ENCODE measurements around the gene DIS3L2.
"Not testable (repeated sequence)": the region's sequence is repeated elsewhere in the genome, so short reads cannot be mapped to it uniquely, and the experiment has no call there.

DIS3L2 gene

DNA sequence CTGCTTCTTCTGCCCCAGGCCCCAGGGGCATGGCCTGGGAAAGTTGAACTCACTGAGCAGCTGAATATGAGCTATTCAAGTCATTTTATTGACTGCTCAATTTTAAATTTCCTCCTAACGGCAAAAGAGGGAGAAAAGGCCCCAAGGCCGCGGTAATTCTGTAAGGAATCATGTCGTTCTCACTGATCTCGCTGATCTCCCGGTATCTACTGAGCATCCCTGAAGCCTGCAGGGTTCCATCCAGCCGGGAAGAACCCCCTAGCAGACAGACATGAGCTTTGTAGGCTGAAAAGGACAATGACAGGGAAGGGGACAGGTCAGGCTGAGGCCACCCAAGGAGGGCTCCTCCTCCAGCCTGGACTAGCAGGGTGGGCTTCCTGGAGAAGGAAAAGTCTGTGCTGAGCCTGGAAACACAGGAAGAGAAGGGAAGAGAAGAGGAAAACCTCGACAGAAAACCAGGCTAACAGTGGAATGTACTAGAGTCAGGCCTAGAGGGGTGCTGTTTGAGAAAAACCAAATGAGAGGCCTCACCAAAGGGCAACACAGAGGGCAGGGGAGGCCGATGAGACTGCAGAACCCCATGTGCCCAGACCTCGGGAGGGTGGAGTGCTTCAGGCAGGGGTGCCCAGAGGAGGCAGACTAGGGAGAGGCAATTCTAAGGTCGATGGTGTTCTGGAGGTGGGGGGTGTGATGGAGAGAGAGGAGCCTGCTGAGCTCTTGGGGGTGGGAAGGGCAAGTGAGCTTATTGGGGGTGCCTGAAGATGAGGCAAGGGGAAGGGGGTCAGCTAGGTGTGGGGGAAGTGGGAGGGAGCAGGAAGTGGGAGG lies 32.4 kb upstream of the DIS3L2 start:
- DNase-seq (ENCODE audit: low read depth in 2 of 3, low spot score in 2 of 3) = no peak

DNA sequence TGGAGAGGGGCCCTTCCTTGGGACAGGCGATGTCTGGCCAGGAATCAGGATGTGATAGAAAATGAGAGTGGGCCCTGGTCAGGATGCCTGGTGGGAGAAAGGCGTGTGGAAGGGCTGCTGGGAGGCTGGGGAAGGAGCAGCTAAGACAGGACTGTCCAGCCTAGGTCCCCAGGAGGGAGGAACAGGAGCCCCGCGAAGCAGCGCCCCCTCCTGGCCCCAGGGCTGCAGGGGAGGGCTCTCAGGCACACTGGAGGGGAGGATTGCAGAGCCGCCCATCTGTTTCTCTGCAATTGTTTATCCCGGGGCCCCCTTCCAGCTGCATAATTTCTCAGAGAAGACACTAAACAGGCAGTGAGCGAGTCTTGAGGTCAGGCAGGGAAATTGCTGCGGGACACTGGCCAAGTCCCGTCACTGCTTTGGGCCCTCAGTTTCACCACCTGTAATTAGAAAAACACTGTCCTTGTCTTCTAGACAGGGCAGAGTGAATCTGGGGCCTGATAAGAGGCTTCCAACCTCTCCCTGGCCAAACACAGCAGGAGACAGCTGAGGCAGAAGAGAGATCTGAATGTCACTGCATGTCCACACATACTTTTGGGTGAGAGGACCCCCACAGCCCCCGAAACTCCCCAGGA lies 31.4 kb upstream of the DIS3L2 start:
- DNase-seq (ENCODE audit: low read depth in 2 of 3, low spot score in 2 of 3) = no peak

DNA sequence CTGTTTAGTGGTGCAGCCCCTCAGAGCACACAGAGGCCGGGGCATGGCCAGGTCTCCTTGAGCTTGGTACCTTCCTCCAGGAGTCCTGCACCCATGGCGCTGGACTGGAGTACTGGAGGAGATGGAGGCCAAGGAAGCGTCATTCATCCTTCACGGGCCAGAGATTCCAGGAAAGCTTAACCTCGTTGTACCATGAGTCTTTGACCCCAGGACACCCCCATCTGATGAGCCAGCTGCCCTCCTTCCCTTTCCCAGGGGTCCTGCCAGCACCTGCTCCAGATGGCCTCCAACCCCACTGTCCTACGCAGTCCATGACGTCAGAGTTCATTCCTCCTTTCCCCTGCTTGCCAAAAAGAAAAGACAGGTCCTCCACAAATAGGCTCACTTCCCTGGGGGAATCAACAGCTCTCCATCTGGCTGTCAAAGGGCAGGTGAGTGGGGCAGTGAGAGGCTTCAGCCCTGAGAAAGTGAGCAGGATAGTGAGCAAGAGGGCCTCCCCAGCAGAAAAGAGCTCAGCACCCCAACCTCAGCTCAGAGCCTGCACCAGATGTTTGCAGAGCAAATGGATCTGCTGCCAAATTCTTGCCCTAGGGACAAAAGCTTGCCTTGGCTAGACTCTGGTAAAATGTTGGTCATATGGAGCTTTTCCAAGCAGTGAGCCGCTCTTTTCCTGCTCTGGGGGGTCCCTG lies 30.8 kb upstream of the DIS3L2 start:
- no peak for DNase-seq (ENCODE audit: low read depth in 2 of 3, low spot score in 2 of 3)

DNA sequence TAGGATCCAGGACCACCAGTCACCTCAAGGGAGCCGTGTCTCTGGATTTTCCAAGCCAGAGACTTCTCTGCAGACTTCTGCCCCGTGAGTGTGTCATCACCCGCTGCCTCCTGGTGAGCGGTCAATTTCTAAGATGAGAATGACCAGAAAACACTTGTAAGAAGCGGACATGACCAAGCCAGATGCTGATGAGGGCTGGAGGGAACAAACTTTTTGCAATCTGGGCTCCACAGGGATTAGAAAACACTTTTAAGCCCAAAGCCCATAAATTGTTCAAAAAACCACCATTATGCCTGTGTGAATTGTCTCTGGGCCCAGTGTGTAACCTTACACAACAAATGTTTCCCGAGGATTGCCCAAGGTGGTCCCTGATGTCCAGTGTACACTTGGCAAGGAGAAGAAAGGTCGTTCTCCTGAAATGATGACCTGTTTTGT lies 30.0 kb upstream of the DIS3L2 start:
- DNase-seq (ENCODE audit: low read depth in 2 of 3, low spot score in 2 of 3) = no peak

DNA sequence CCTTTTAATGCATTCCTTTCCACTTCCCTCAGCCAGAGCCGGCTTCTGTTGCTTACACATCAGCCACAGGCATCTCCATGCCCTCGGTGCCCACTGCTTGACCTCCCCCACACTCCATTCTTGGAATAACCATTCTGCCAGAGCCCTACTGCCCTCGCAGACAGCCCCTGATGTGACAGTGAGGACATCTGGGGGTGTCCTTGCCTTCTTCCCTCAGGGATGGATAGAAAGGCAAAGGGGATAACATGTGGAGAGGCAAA lies 28.9 kb upstream of the DIS3L2 start:
- DNase-seq (ENCODE audit: low read depth in 2 of 3, low spot score in 2 of 3) = no peak

DNA sequence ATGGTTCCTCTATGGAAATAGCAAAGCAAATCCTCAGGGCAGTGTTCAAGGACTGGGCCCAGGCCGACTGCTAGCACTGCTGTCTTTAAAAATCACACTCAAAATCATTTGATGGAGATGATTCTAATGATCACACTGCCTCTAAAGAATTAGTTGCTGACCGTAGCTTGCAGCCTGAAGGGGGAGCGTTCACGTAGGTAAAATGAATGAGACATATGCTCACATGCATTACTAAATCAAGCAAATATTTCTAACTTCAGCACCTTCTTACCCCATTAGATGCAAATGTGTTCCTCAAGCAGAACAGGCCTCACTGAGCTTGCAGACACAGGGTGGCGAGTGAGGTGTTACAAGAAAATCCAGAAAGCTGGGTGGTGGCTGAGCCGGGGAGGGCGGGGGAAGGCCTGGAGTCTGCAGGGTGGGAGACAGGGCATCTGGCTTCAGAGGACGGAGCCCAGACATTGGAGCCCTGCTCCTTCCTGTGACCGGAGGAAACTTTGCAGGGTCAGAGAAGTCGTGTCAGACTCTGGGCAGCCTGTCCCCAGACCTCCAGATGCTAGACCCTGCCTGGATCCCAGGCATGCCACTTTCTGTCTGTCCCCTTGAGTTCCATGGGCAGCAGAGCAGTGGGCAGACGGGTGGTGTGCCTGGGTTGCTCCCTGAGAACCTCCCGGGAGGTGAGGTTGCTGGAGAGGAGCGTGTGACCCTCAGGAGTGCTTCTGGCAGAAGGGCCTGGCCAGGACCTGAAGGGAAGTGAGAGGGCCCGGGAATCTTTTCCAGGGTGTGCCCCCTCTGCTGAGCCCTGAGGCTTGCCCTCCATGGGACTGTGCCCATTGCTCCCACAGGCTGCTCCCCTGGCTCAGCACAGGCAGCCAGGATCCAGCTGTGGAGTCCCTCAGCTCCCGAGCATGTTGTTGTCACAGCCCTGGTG lies 28.3 kb upstream of the DIS3L2 start:
- no peak for DNase-seq (ENCODE audit: low read depth in 2 of 3, low spot score in 2 of 3)

DNA sequence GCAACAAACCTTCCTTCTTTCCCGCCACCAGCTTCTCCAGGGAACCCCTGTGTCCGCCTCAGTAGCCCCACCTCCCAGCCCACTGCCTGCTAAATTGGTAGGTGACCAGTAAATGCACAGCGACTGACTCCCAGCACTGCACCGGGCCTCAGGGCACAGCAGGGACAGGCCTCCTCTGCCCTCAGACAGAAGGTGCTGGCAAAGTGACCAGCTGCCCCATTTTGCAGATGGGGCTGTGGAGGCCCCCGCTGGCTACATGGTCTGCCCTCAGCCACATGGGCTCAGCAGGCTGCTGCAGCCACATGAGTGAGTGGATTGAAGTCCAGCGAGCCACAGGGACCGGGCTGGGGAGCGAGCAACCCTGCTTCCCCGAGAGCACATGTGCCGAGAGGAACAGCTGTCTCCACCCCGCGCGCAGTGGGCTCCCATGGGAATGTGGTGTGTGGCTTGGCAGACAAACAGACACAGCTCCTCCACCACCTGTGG lies 27.6 kb upstream of the DIS3L2 start:
- DNase-seq (ENCODE audit: low read depth in 2 of 3, low spot score in 2 of 3) = no peak

DNA sequence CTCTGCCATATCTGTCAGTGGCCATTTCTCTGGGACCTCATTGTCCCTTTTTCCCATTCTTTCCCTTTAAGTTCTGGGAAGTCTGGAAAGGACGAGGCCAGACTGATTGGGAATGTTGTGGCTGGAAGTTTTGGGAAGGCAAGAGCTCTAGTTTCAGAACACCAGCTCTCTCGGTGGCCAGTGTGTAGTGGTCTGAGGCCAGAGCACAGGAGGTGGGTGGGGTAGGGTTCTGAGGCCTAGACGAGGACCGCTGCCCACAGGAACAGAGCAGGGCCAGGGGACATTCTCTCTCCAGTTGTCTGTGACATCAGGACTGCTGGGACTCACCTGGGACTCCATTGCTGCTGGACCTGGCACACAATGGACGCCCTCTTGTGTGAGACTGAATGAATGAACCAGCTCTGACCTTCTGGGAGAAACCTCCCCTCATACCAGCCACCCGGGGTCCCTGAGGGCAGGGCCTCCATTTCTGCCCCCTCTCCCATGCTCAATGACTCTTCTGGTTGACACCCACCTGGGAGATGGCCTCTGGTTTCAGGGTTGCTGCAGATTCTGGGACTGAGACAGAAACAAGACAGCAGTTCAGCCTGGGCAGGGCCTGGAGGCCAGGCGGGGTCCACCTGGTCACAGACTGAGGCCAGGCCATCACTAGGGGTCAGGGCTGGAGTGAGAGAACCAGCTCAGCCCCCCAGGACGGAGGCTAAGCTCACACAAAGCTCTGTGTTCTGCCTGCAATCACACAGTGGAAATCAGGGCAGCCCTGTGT lies 26.9 kb upstream of the DIS3L2 start:
- DNase-seq (ENCODE audit: low read depth in 2 of 3, low spot score in 2 of 3) = no peak

DNA sequence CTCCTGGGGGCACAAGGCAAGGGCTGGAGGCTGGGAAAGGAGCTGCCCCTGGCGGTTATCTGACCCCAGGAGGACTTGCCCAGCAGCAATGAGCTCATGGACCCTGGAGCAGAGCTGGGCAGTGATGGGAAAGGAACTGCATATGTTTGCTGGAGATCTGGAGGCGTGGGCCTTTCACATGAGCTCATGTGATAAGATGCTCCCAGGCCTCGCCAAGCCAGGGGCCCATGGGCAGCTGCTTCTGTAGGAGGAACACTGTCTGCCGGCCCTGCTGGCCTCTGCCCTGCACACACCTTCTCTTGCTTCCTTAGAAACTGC lies 26.3 kb upstream of the DIS3L2 start:
- no peak for DNase-seq (ENCODE audit: low read depth in 2 of 3, low spot score in 2 of 3)

DNA sequence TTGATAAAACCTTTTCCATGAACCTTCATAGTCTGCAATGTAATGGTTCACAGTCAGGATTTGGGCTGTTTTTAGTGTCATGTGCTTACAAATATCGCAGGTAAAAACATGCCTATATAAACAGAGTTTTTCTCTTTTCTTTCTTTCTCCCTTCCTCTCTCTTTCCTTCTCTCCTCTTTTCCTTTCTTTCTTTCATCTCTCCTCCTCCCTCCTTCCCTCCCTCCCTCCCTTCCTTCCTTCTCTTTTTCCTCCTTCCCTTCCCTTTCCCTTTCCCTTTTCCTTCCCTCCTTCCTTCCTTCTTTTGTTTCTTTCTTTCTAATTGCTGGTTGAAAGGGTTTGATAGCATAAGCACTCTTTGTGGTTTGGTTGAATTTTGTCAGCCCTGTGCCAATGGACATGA lies 25.7 kb upstream of the DIS3L2 start:
- DNase-seq (ENCODE audit: low read depth in 2 of 3, low spot score in 2 of 3) = no peak

DNA sequence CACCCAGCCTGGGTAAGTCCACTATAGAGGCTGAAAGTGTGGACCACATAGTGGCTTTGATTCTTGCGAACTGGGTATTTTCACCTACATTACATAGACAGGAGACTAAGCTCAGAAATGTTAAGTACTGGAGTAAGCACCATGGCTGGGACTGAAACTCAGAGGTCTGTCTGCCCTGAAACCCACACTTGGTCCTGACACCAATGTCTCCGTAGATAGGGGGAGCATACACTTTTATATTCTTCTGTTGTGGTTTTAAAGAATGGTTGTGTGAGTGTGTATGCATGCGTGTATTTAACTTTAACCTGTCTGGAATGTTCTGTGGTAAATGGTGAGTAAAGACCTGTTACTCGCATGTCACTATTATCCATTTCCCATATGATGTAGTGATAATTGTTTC lies 25.0 kb upstream of the DIS3L2 start:
- no peak for DNase-seq (ENCODE audit: low read depth in 2 of 3, low spot score in 2 of 3)

DNA sequence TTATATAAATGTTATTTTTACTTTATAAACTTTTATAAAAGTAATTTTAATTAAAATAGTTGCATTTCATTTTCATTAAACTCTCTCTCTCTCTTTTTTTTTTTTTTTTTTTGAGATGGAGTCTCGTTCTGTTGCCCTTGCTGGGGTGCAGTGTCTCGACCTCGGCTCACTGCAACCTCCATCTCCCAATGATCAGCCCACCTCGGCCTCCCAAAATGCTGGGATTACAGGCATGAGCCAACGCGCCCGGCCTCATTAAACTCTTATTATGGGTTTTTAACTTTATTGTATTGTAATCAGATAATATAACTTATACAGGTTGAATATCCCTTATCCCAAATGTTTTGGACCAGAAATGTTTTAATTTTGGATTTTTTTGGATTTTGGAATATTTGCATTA lies 24.5 kb upstream of the DIS3L2 start:
- no peak for DNase-seq (ENCODE audit: low read depth in 2 of 3, low spot score in 2 of 3)

DNA sequence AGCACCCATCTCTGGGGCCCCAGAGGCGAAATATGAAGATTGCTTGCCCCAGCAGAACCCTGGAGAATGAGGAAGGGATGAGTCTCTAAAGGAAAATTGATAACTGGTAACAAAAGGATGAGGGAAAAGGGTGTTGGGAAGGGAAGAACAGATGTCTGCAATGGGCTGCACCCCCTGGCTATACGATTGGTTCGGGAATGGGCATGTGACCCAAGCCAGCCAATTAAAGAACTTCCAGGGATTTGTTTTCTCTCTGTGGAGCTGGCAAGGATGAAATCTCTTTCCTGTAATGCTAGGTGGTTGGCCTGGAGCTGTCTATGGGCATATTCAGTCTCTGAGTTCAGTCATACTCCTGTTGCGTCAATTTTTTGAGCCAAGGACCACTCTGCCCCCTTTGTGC lies 22.5 kb upstream of the DIS3L2 start:
- DNase-seq (ENCODE audit: low read depth in 2 of 3, low spot score in 2 of 3) = no peak

DNA sequence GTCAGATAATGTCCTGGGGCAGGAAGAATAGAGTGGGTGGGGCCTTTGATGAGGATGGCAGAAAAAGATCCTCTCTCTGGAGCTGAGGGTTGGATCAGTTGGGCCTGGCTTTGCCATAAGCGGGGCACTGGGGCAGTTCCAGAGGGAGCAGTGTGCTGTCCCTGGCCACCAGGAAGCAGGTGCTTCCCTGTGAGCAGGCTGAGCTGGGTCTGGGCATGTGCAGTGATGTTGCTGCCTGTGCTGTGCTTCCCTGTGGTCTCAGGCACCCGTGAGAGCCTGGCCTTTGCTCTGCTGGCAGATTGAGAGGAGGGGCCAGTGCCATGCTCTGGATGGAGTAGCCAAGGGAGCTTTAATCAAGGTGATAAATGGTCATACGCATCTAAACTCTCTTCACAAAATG lies 20.7 kb upstream of the DIS3L2 start:
- DNase-seq (ENCODE audit: low read depth in 2 of 3, low spot score in 2 of 3) = no peak

DNA sequence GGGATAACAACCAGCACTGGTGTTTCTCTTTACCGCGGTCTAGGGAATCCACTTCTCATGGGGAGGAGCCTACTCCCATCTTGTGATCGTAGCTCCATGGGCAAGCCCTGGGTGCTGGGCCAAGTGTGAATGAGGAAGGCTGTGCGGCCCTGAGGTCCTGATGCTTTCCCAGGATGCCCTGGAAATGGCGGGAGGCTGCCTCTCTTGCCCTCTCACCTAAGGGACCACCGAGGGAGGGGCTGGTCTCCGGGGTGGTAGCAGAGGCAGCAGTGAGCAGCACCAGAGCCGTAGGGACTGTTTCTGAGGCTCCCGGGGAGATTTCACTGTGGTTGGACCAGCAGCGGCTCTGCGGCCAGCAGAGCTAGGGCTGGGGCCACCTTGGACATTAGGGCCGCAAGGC lies 19.8 kb upstream of the DIS3L2 start:
- no peak for DNase-seq (ENCODE audit: low read depth in 2 of 3, low spot score in 2 of 3)

DNA sequence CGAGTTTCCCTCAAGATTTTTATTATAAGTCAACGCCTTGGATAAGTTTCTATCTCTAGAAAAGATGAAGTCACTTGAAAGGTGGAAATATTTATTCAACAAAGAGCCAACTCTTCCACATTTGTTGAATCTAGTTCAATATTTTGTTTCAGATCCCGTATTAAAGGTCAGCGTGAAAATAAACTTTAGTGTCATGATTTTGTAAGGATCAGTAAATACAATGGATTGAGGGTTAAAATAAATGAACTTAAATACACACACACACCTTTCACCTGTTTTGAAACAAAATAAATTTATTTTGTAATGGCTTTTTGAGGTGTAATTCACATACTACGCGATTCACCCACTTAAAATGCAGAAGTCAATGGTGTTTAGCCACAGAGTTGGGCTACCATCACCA lies 19.3 kb upstream of the DIS3L2 start:
- no peak for DNase-seq (ENCODE audit: low read depth in 2 of 3, low spot score in 2 of 3)

DNA sequence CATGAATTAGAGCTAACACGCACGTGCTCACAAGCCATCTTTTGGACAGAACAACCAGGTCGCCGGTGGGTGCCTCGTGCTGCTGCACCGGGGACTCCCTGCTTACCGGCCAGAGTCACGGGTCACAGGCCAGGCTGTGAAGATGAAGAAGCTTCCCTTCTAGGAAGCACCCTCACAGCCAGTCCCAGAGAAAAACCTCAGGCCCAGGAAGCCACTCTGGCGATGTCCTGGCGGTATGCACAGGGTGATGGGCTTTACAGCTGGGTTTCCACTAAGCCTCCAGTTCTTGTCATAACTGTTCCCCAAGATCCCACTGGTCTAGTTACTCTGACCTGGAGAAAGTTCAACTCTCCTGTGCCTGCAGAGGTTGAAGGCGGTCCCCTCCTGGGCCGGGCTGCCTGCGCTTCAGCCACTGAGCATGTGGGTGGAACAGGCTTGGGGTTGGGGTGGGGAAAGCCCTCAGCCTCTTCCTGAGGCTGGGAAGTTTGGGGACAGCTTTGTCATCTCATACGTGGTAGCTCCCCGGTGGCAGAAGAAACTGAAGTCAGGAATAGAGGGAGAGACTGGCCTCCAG lies 15.2 kb upstream of the DIS3L2 start:
- no peak for DNase-seq (ENCODE audit: low read depth in 2 of 3, low spot score in 2 of 3)

DNA sequence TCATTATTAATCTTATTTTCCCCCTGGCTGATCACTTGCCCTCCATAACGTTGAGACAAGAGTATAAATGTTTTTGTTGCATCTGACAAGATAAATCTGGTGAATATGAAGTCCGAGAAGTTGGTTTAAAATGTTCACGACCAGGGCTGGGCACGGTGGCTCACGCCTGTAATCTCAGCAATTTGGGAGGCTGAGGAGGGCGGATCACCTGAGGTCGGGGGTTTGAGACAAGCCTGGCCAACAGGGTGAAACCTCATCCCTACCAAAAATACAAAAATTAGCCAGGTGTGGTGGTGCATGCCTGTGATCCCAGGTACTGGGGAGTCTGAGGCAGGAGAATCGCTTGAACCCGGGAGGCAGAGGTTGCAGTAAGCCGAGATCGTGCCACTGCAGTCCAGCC lies 14.4 kb upstream of the DIS3L2 start:
- not testable (repeated sequence) for DNase-seq (ENCODE audit: low read depth in 2 of 3, low spot score in 2 of 3)

DNA sequence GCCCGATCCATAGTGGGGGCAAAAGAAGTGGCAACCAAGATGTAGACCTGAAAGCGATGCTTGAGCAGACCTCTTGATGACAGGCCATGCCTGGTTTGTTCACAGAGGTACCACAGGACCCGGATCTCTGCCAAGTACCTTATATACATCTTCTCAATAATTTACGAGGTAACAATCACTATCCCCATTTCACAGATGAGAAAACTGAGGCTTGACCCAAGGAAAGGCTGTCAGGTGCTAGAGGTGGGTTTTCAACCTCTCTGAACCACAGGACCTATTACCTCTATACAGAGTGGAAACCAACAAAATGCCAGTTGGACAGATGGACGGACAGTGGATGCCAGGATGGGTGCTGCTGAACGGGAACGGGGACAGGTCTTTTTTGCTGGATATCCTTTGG lies 13.8 kb upstream of the DIS3L2 start:
- no peak for DNase-seq (ENCODE audit: low read depth in 2 of 3, low spot score in 2 of 3)

DNA sequence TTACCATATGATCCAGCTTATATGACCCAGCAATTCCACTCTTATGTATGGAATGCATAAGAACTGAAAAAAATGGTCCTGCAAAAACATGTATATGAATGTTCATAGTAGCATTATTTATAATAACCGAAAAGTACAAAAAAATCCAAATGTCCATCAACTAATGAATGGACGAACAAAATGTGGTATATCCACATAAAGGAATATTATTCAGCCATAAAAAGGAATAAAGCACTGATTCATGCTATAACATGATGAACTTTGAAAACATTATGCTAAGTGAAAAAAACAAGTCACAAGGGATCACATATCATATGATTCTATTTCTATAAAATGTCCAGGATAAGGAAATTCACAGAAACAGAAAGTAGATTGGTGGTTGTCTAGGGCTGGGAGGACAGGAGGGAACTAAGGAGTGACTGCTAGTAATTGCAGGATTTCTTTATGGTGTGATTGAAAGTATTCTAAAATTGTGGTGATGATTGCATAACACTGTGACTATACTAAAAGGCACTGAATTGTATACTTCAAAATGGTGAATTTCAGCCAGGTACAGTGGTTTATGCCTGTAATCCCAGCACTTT lies 10.0 kb upstream of the DIS3L2 start:
- DNase-seq (ENCODE audit: low read depth in 2 of 3, low spot score in 2 of 3) = no peak

Measured in activated CD8-positive, alpha-beta memory T cell treated with anti-CD3 and anti-CD28 coated beads for 48 hours (primary cell).